HG02623 (cell line): Measurements from ENCODE around the gene C19orf73.
"Not testable (repeated sequence)": the region's sequence is repeated elsewhere in the genome, so short reads cannot be mapped to it uniquely, and the experiment has no call there.

Experiments used
- ATAC-seq: cut with Tn5 transposase; IDR thresholded peaks from one replicate; pipeline ENCODE4 v1.9.1; 2021; ENCODE audit warnings: moderate library complexity; ENCODE audit not compliant: unreplicated experiment

The C19orf73 gene

GRCh38 chr19:49148784-49149651 lies 30.1 kb upstream of the C19orf73 start:
- ATAC-seq, result no peak

- ATAC-seq, result no peak
Observed at GRCh38 chr19:49148044-49148682, 29.2 kb upstream of the C19orf73 start.

GRCh38 chr19:49146408-49146770 lies 27.4 kb upstream of the C19orf73 start:
- ATAC-seq, result not testable (repeated sequence)

GRCh38 chr19:49145573-49146407 lies 26.8 kb upstream of the C19orf73 start:
- ATAC-seq, result no peak

GRCh38 chr19:49142866-49143335 lies 24.0 kb upstream of the C19orf73 start:
- ATAC-seq, result no peak

GRCh38 chr19:49141352-49141751 lies 22.4 kb upstream of the C19orf73 start:
- no peak for ATAC-seq

- no peak for ATAC-seq
Observed at GRCh38 chr19:49140951-49141350, 22.0 kb upstream of the C19orf73 start.

- ATAC-seq, result no peak
Observed at GRCh38 chr19:49136771-49137171, 17.8 kb upstream of the C19orf73 start.

GRCh38 chr19:49135686-49136085 lies 16.7 kb upstream of the C19orf73 start:
- ATAC-seq, result no peak

GRCh38 chr19:49133621-49134454 lies 14.9 kb upstream of the C19orf73 start:
- ATAC-seq, result no peak

GRCh38 chr19:49132974-49133609 lies 14.1 kb upstream of the C19orf73 start:
- no peak for ATAC-seq

GRCh38 chr19:49130325-49130724 lies 11.4 kb upstream of the C19orf73 start:
- no peak for ATAC-seq

- no peak for ATAC-seq
Observed at GRCh38 chr19:49129238-49129583, 10.3 kb upstream of the C19orf73 start.

- no peak for ATAC-seq
Observed at GRCh38 chr19:49128545-49129237, 9.7 kb upstream of the C19orf73 start.

- ATAC-seq, result peak; percentile 80
Observed at GRCh38 chr19:49127674-49128544, 9.0 kb upstream of the C19orf73 start.

- ATAC-seq, result not testable (repeated sequence)
Observed at GRCh38 chr19:49127225-49127624, 8.3 kb upstream of the C19orf73 start.

GRCh38 chr19:49126575-49126974 lies 7.6 kb upstream of the C19orf73 start:
- no peak for ATAC-seq

GRCh38 chr19:49125025-49125731 lies 6.2 kb upstream of the C19orf73 start:
- ATAC-seq, result no peak
